Dendritic cell treated with granulocyte-macrophage colony-stimulating factor and Interleukin-4, amounts not matched to agents 40 ng/mL and 50 ng/mL, for 4 days (primary cell): ENCODE measurements around the gene KLHDC10.
"Not testable (repeated sequence)": the region's sequence is repeated elsewhere in the genome, so short reads cannot be mapped to it uniquely, and the experiment has no call there.

Experiments
- H3K27ac Mint-ChIP-seq: one replicate; pipeline ENCODE4 v1.8.0; 2022; ENCODE audit warnings: mild to moderate bottlenecking, mixed read lengths
- H3K27me3 Mint-ChIP-seq: one replicate; pipeline ENCODE4 v1.8.0; 2022; ENCODE audit warnings: mild to moderate bottlenecking, mixed read lengths
- H3K36me3 Mint-ChIP-seq: one replicate; pipeline ENCODE4 v1.8.0; 2022; ENCODE audit warnings: low read depth, mixed read lengths
- H3K4me1 Mint-ChIP-seq: one replicate; pipeline ENCODE4 v1.8.0; 2022; ENCODE audit warnings: low read depth, mixed read lengths
- H3K4me3 Mint-ChIP-seq: one replicate; pipeline ENCODE4 v1.8.0; 2022; ENCODE audit warnings: mild to moderate bottlenecking, moderate library complexity, mixed read lengths
- H3K9me3 Mint-ChIP-seq: one replicate; pipeline ENCODE4 v1.8.0; 2022; ENCODE audit warnings: mixed read lengths
- intact Hi-C: fragments of 100-400 bp; cut with micrococcal nuclease; formaldehyde crosslinking; loops from one replicate; pipeline ENCODE4 v1.15.0; 2022

KLHDC10 gene

DNA sequence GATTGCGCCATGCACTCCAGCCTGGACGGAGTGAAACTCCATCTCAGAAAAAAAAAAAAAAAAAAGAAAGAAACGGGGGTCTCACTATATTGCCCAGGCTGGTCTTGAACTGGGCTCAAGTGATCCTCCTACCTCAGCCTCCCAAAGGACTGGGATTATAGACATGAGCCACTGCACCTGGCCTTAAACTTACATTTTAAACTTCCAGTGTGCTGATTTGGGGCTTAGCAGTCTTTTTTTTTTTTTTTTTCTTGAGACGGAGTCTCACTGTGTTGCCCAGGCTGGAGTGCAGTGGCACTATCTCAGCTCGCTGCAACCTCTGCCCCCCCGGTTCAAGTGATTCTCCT, 5.8 kb upstream of the KLHDC10 start:
- intact Hi-C loops = loop anchor here (5.0 kb wide), 1 partner anchor 423 kb away; no protein-coding TSS in a partner anchor
- not testable (repeated sequence) for H3K9me3 Mint-ChIP-seq, H3K36me3 Mint-ChIP-seq, H3K4me3 Mint-ChIP-seq, H3K27me3 Mint-ChIP-seq, H3K4me1 Mint-ChIP-seq, H3K27ac Mint-ChIP-seq

DNA sequence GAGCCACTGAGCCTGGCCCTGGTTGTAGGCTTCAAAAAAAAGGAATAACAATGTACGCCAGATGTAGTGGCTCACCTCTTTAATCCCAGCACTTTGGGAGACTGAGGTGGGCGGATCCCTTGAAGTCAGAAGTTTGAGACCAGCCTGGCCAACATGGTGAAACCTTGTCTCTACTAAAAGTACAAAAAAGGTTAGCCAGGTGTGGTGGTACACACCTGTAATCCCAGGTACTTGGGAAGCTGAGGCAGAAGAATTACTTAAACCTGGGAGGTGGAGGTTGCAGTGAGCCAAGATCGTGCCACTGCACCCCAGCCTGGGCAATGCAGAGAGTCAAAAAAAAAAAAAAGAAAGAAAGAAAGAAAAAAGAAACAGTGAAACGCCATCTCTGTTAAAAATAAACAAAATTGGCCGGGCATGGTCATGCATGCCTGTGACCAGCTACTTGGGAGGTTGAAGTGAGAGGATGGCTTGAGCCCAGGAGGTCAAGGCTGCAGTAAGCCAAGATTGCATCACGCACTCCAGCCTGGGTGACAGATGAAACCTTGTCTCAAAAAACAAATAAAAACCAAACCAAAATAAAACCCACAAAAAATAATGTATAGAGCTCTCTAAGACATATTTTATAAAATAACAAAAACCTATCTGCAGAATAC, 4.7 kb upstream of the KLHDC10 start:
- H3K4me1 Mint-ChIP-seq = peaks cover 5% of the 10 kb centered on the region
- no peaks in the 10 kb centered on the region for H3K9me3 Mint-ChIP-seq
- peaks cover 2% of the 10 kb centered on the region for H3K27me3 Mint-ChIP-seq
- no peak overlapping the region for H3K27ac Mint-ChIP-seq
- H3K4me3 Mint-ChIP-seq = no peak overlapping the region
- intact Hi-C loops = no loop called here
- peaks cover 9% of the 10 kb centered on the region for H3K36me3 Mint-ChIP-seq

DNA sequence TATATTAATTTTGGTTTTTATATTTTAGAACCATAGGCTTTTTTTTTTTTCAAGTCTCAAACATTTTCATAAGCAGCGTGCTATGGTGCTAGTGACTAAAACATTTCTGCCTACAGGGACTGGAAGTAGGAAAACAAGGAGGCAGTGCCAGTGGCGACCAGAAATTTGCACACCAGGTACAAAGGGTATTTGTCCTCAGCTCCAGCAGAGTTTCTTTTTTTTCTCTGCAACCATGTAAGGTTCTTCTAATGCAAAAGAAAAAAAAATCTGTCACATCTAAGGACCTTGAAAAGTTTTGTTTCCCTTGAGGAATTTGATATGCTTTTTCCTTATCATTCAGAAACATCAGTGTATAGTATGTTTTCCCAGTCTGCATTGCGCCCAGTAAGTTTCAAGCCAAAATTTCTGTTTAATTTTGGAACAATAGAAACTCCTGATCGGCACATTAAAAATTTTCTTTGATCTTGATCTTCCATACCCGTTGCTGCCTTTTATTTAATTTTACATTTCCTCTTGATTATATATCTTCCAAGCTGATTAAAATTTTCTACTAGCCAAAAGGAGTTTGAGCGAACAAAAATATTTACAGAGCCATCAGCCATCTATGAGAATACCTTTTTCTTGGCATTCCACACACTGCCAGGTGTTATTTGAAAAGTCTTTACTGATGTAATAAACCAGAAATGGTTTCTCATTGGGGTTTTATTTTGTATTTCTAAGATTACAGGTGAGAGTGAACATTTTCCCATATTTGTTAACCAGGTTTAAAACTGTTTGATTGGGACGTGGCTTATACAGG, 956 bp upstream of the KLHDC10 start:
- peaks cover 31% of the 10 kb centered on the region for H3K36me3 Mint-ChIP-seq
- peak overlapping the region; percentile 97 for H3K4me3 Mint-ChIP-seq
- H3K27me3 Mint-ChIP-seq = no peaks in the 10 kb centered on the region
- intact Hi-C loops = no loop called here
- no peaks in the 10 kb centered on the region for H3K9me3 Mint-ChIP-seq
- peaks cover 39% of the 10 kb centered on the region for H3K4me1 Mint-ChIP-seq
- peak overlapping the region; percentile 82 for H3K27ac Mint-ChIP-seq

DNA sequence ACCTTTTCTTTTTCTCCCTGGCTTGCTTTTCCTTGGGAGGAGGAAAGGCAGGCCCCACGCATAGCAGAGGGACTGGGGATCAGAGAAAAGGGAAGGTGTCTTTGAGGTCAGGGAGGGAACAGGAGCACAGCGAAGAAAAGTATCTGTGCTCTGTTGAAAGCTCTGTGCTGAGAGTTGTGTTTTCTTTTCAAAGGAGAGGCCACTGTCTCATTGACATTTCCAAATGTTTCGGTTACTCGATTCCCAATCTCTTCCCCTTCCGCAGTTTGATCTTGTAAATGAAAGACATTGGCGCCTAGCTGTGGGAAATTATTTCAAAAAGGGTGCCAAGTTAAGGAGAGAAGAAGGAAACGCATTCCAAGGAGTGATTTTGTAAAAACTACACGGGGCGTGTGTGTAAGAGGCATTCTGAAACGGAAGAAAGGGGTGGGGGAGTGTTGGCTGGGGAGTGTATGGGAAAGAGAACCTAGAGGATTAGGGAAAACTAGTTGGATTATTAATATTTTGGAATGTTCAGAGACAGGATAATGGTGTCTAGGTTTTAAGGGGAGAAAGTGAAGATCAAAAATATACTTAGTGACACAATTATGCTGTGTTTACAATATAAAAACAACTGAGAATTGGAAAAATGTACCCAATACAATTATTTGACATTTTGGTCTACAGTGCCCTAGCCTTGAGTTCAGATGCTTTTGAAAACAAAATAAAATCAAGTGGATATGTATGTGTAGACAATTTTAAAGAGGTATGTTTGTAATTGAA, 708 bp downstream of the KLHDC10 start:
- intact Hi-C loops = loop anchor here (1.0 to 10.0 kb wide), 4 partner anchors 20 to 686 kb away; partner anchors contain the start of genes TMEM209 and ZC3HC1
- Mint-ChIP-seq H3K4me3 (peak overlapping the region; percentile 97), H3K36me3 (peaks cover 31% of the 10 kb centered on the region), H3K27ac (peak overlapping the region; percentile 82), H3K27me3 (no peaks in the 10 kb centered on the region), H3K9me3 (no peaks in the 10 kb centered on the region), H3K4me1 (peaks cover 56% of the 10 kb centered on the region)

DNA sequence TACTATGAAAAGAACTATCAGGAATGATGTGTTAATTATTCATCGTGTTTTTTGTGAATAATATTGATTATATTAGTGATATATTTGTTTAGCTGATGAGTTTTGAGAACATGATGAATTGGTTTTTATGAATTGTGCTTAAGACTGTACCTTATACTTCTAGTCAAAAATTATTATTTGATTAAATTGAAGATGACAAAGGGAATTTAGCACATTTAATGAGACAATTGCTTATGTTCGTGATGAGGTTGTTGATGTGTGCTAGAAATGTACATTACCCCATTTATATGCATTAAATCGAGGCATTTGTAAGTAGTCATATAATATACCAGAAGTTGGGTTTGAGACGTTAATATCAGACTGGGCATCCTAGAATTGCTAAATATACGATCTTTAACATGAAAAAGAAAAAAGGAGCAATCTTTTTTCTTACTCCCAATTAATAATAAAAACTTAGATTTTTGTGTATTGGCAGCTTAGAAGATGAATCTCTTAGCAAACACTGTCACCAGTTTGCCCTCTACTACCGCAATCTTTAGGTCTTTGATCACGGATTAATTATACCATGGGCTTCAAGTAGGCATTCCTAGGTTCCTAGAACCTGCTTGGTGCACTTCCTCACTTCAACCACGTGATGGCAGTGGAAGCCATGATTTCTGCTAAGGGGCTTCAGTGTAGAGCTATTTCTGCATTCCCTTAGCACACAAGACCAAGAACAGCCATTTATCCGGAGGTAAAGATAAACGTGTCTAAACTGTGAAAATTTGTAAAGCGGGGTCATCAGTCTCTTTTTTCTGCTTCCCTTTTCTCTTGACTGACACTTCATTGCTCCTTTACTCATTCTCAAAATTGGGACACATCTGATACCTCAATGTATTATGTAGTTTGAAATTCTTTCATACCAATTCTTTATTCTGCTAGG, 1.6 kb downstream of the KLHDC10 start:
- Mint-ChIP-seq H3K9me3 (no peaks in the 10 kb centered on the region), H3K36me3 (peaks cover 31% of the 10 kb centered on the region), H3K27ac (no peak overlapping the region), H3K4me1 (peaks cover 59% of the 10 kb centered on the region), H3K27me3 (no peaks in the 10 kb centered on the region), H3K4me3 (peak overlapping the region; percentile 21)
- intact Hi-C loops = loop anchor here (2.0 to 10.0 kb wide), 3 partner anchors 133 to 685 kb away; partner anchors contain the start of gene TMEM209

DNA sequence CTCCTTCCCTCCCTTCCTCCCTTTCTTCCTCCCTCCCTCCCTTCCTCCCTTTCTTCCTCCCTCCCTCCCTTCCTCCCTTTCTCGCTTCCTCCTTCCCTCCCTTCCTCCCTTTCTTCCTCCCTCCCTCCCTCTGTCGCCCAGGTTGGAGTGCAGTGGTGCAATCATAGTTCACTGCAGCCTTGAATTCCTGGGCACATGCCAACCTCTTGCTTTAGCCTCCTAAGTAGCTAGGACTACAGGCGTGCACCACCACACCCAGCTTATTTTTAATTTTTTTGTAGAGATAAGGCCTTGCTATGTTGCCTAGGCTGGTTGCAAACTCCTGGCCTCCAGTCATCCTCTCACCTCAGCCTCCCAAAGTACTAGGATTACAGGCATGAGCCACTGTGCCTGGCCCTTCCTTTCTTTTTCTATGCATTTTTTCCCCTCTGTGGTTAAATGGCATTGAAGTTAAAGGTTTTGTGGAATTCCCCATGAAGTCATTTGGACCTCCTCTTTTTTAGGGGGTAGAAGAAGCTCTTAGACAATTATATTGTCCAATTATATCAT, 9.6 kb downstream of the KLHDC10 start:
- no peak overlapping the region for H3K4me3 Mint-ChIP-seq
- H3K4me1 Mint-ChIP-seq = peaks cover 37% of the 10 kb centered on the region
- peaks cover 41% of the 10 kb centered on the region for H3K36me3 Mint-ChIP-seq
- intact Hi-C loops = loop anchor here (10.0 kb wide), 1 partner anchor 615 kb away; no protein-coding TSS in a partner anchor
- no peak overlapping the region for H3K27ac Mint-ChIP-seq
- H3K27me3 Mint-ChIP-seq = no peaks in the 10 kb centered on the region
- H3K9me3 Mint-ChIP-seq = no peaks in the 10 kb centered on the region

DNA sequence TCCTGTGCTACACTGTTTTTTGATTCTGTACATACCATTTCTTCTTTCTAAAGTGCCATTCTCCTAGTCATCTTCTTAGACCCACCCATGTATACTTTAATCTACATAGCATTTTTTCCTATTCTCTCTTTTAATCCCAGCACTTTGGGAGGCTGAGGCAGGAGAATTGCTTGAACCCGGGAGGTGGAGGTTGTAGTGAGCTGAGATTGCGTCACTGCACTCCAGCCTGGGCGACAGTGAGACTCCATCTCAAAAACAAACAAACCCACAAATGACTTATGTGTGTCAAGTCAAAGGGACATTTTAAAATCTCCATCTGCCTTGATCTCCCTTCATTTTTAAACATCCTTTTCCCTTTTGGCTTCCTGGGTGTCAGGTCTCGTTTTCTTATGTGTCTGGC, 13.2 kb downstream of the KLHDC10 start:
- Mint-ChIP-seq H3K36me3 (peaks cover 35% of the 10 kb centered on the region), H3K4me1 (peaks cover 23% of the 10 kb centered on the region)
- intact Hi-C loops, H3K27me3 Mint-ChIP-seq, H3K4me3 Mint-ChIP-seq, H3K9me3 Mint-ChIP-seq, H3K27ac Mint-ChIP-seq: not testable (repeated sequence)

DNA sequence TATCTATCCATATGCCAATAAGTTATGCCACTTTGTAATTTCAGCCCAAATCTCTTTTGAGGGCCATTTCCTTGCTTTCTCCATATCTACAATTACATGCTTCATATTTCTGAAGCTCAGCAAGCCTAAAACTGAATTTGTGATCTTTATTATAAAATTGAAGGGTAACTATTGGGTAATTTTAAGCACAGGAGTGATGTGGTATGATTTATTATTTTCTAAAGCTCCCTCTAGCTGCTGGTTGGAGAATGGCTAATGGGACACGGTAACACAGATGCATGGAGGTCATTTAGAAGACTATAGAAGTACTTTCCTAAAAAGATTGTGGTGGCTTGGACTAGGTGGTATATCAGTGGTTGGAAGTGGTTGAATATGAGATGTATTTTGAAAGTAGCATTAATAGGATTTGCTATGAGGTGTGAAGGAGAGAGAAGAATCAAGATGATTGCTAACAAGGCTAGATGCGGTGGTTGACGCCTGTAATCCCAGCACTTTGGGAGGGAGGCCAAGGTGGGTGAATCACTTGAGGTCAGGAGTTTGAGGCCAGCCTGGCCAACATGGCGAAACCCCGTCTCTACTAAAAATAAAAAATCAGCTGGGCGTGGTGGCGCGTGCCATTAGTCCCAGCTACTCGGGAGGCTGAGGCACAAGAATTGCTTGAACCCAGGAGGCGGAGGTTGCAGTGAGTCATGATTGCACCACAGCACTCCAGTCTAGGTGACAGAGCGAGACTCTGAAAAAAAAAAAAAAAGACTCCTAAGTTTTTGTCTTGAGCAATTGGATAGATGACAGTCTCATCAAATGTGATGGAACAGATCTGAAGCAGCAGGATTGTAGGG, 13.9 kb downstream of the KLHDC10 start:
- Mint-ChIP-seq H3K9me3 (no peaks in the 10 kb centered on the region), H3K27ac (no peak overlapping the region), H3K4me3 (no peak overlapping the region), H3K27me3 (no peaks in the 10 kb centered on the region), H3K4me1 (peaks cover 23% of the 10 kb centered on the region), H3K36me3 (peaks cover 28% of the 10 kb centered on the region)
- intact Hi-C loops = no loop called here

DNA sequence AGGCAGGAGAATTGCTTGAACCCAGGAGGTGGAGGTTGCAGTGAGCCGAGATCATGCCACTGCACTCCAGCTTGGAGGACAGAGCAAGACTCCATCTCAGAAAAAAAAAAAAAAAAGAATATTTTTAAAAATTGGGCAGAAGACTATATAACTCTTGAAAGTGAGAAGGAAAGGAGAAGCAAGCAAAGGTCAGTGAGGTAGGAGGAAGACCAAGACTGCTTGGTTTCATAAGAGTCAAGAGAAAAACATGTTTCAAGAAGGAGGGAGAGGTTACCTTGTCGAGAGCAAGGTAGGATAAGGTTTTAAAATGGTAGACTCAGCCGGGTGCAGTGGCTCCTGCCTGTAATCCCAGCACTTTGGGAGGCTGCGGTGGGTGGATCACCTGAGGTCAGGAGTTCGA, 14.9 kb downstream of the KLHDC10 start:
- Mint-ChIP-seq H3K4me1 (peaks cover 24% of the 10 kb centered on the region), H3K36me3 (peaks cover 29% of the 10 kb centered on the region)
- H3K27me3 Mint-ChIP-seq, H3K27ac Mint-ChIP-seq, H3K4me3 Mint-ChIP-seq, H3K9me3 Mint-ChIP-seq, intact Hi-C loops: not testable (repeated sequence)

DNA sequence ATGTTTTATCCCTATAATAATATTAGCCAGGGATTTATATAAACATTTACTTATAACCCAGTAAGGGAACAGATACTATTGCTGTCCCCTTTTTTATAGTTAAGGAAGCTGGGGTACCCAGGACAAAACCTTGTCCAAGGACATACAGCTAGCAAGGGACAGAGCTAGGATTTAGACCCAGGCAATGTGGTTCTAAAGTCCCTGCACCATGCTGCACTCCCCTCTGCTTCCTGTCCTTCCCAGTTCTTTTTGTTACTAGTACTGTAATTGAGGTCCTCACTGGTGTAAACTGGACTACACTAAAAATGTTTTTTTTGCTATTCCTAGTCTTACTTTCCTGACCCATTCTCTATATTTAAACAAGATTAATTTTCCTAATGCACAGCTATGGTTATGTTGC, 16.6 kb downstream of the KLHDC10 start:
- H3K4me3 Mint-ChIP-seq = no peak overlapping the region
- peaks cover 40% of the 10 kb centered on the region for H3K4me1 Mint-ChIP-seq
- no peak overlapping the region for H3K27ac Mint-ChIP-seq
- no peaks in the 10 kb centered on the region for H3K27me3 Mint-ChIP-seq
- no peaks in the 10 kb centered on the region for H3K9me3 Mint-ChIP-seq
- peaks cover 34% of the 10 kb centered on the region for H3K36me3 Mint-ChIP-seq
- intact Hi-C loops = no loop called here

DNA sequence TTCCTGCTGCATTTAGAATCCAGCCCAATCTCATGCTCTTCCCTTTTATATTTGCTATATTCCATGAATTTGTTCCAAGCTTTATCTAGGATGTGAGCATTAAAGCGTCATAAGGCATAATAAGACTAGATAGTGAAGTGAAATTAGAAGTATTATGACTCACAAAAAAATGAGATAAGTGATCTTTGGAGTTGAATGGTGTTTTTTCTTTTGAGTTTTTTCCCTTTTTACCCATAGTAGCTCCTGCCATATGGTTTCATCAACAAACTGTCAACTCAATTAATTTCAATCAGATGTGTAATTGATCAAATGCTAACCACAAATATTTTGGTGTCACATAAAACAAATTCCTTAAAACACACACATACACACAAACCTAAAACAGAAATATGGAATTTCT, 17.0 kb downstream of the KLHDC10 start:
- Mint-ChIP-seq H3K27ac (no peak overlapping the region), H3K4me3 (no peak overlapping the region), H3K4me1 (peaks cover 43% of the 10 kb centered on the region), H3K27me3 (no peaks in the 10 kb centered on the region), H3K36me3 (peaks cover 33% of the 10 kb centered on the region), H3K9me3 (no peaks in the 10 kb centered on the region)
- intact Hi-C loops = no loop called here

DNA sequence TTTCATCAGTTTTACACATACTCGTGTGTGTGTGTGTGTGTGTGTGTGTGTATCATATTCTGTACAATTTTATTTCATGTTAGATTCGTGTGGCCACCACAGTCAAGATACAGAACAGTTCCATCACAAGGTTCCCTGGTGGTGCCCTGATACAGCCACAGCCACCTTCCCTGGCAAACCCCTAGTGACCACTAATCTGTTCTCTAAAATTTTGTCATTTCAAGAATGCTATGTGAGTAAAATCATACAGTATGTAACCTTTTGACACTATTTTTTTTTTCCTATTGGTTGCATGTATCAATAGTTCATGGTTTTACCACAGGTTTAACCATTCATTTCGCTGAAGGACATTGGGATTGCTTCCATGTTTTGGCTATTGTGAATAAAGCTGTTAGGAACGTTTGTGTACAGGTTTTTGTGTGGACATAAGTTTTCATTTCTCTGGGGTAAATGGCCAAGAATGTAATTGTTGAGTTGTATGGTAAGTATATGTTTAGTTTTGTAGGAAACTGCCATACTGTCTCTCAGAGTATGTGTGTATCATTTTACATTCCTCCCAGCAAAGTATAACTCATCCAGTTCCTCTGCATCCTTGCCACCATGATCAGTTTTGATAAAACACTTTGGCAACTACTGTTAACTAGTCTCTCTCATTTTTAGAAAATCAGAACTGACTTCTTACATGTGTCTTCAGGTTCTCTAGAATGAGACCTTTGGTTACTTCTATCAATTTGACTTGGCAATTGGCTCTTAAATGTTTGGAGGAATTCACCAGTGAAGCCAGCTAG, 20.6 kb downstream of the KLHDC10 start:
- Mint-ChIP-seq H3K4me3 (no peak overlapping the region), H3K36me3 (peaks cover 6% of the 10 kb centered on the region), H3K9me3 (no peaks in the 10 kb centered on the region), H3K27ac (no peak overlapping the region), H3K27me3 (no peaks in the 10 kb centered on the region), H3K4me1 (peaks cover 27% of the 10 kb centered on the region)
- intact Hi-C loops = no loop called here
